Activated CD4-positive, alpha-beta T cell treated with anti-CD3 and anti-CD28 coated beads, Interleukin-2, amount 50 U/mL, for 48 hours (primary cell): ENCODE results near the gene RIOK3.
"Not testable (repeated sequence)": the region's sequence is repeated elsewhere in the genome, so short reads cannot be mapped to it uniquely, and the experiment has no call there.

ENCODE experiments used
- DNase-seq, 2 experiments: peaks; one replicate each; pipeline ENCODE4 v3.0.0-alpha.2; 2020

RIOK3 gene

GRCh38 chr18:23452728-23453679 is at the start of gene RIOK3:
TSS of gene RIOK3 (plus strand) at chr18:23453287. CDS start at chr18:23453440, 153 bp downstream.
- peak; percentile 96 to 98 for DNase-seq

GRCh38 chr18:23403310-23403709 is 49.8 kb upstream of the RIOK3 start:
- DNase-seq = no peak

GRCh38 chr18:23405636-23406035 is 47.5 kb upstream of the RIOK3 start:
- DNase-seq = no peak

- DNase-seq = no peak
Observed at GRCh38 chr18:23406271-23406787, 46.8 kb upstream of the RIOK3 start.

GRCh38 chr18:23412351-23412964 is 40.6 kb upstream of the RIOK3 start:
- no peak for DNase-seq

GRCh38 chr18:23415515-23415914 is 37.6 kb upstream of the RIOK3 start:
- no peak for DNase-seq

- no peak for DNase-seq
Observed at GRCh38 chr18:23416298-23416697, 36.8 kb upstream of the RIOK3 start.

- DNase-seq = no peak
Observed at GRCh38 chr18:23421277-23421676, 31.8 kb upstream of the RIOK3 start.

- DNase-seq = no peak
Observed at GRCh38 chr18:23422751-23423418, 30.2 kb upstream of the RIOK3 start.

GRCh38 chr18:23424616-23425015 is 28.5 kb upstream of the RIOK3 start:
- no peak for DNase-seq

- DNase-seq = no peak
Observed at GRCh38 chr18:23428821-23429220, 24.3 kb upstream of the RIOK3 start.

- not testable (repeated sequence) for DNase-seq
Observed at GRCh38 chr18:23429538-23429937, 23.5 kb upstream of the RIOK3 start.

- DNase-seq = no peak
Observed at GRCh38 chr18:23433360-23433759, 19.7 kb upstream of the RIOK3 start.

GRCh38 chr18:23437357-23438045 is 15.6 kb upstream of the RIOK3 start:
- DNase-seq = peak; percentile 81 to 86

- no peak for DNase-seq
Observed at GRCh38 chr18:23438046-23438377, 15.1 kb upstream of the RIOK3 start.

GRCh38 chr18:23438608-23439366 is 14.3 kb upstream of the RIOK3 start:
- peak; percentile 7 to 13 for DNase-seq

- DNase-seq = no peak
Observed at GRCh38 chr18:23440131-23440530, 13.0 kb upstream of the RIOK3 start.

GRCh38 chr18:23442958-23443357 is 10.1 kb upstream of the RIOK3 start:
- no peak for DNase-seq

GRCh38 chr18:23448291-23448690 is 4.8 kb upstream of the RIOK3 start:
- DNase-seq = no peak

GRCh38 chr18:23450022-23450421 is 3.1 kb upstream of the RIOK3 start:
- no peak for DNase-seq

GRCh38 chr18:23451011-23451410 is 2.1 kb upstream of the RIOK3 start:
- no peak for DNase-seq

- no peak for DNase-seq
Observed at GRCh38 chr18:23451491-23451890, 1.6 kb upstream of the RIOK3 start.
